HL-60 (cell line): ENCODE measurements around the gene TYW3.

Experiments
- DNase-seq, 2 experiments: peaks; one replicate each; pipeline ENCODE4 v3.0.0-alpha.2; 2010 to 2020; ENCODE audit warnings: low read depth in 1 of 2, low spot score in 1 of 2
- H3K27ac ChIP-seq: fragments of 250-450 bp; sonication (Bioruptor Pico); replicated peaks from 2 replicates; pipeline ENCODE4 v1.5.1; 2020; ENCODE audit warnings: mild to moderate bottlenecking, moderate library complexity
- H3K27me3 ChIP-seq: fragments of 250-450 bp; sonication (Bioruptor Pico); 2 replicates; pipeline ENCODE4 v1.5.1; 2021; ENCODE audit warnings: mild to moderate bottlenecking, moderate library complexity; ENCODE audit not compliant: insufficient read depth, poor library complexity, severe bottlenecking
- H3K4me3 ChIP-seq: replicated peaks from 2 replicates; pipeline ENCODE4 v1.5.1; 2011; ENCODE audit warnings: mild to moderate bottlenecking, control low read depth, low read length; ENCODE audit not compliant: insufficient read depth
- GABPA ChIP-seq: IDR thresholded peaks from 2 replicates; pipeline ENCODE4 v1.6.1; 2012; ENCODE audit warnings: low read depth
- POLR2AphosphoS5 ChIP-seq: IDR thresholded peaks from 2 replicates; pipeline ENCODE4 v1.6.1; 2012; ENCODE audit warnings: low read depth
- SPI1 ChIP-seq: IDR thresholded peaks from 2 replicates; pipeline ENCODE4 v1.6.1; 2012; ENCODE audit warnings: low read depth, mild to moderate bottlenecking, borderline replicate concordance
- TF ChIP-seq, protein P1 (sequence below): IDR thresholded peaks from one replicate; pipeline ENCODE4 v1.5.1; 2011; ENCODE audit warnings: low read length, control low read depth, inconsistent platforms; ENCODE audit not compliant: insufficient read depth
- TF ChIP-seq, protein P2 (sequence below): IDR thresholded peaks from 2 replicates; pipeline ENCODE4 v1.6.1; 2012; ENCODE audit warnings: low read depth; ENCODE audit not compliant: insufficient replicate concordance

TYW3 gene

DNA sequence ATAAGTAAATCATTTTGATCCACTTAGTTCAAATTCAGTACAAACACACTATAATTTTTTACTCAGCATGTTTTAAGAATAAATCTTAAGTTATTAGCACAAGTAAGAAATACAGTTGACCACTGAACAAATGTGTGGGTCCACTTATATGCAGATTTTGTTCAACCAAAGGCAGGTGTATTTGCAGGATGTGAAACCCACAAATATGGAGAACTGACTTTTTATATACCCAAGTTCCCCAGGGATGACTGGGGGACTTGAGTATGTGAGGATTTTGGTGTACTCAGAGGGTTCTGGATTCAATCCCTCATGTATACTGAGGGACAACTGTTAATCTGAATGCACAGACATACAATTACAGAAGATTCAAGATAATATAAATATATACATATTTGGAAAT, 33.6 kb upstream of the TYW3 start:
- Histone ChIP-seq H3K4me3 (no peak overlapping the region), H3K27me3 (no peaks in the 10 kb centered on the region), H3K27ac (no peak overlapping the region)
- TF ChIP-seq POLR2AphosphoS5 (no peak), SPI1 (no peak), GABPA (no peak)
- TF ChIP-seq, protein P1, sequence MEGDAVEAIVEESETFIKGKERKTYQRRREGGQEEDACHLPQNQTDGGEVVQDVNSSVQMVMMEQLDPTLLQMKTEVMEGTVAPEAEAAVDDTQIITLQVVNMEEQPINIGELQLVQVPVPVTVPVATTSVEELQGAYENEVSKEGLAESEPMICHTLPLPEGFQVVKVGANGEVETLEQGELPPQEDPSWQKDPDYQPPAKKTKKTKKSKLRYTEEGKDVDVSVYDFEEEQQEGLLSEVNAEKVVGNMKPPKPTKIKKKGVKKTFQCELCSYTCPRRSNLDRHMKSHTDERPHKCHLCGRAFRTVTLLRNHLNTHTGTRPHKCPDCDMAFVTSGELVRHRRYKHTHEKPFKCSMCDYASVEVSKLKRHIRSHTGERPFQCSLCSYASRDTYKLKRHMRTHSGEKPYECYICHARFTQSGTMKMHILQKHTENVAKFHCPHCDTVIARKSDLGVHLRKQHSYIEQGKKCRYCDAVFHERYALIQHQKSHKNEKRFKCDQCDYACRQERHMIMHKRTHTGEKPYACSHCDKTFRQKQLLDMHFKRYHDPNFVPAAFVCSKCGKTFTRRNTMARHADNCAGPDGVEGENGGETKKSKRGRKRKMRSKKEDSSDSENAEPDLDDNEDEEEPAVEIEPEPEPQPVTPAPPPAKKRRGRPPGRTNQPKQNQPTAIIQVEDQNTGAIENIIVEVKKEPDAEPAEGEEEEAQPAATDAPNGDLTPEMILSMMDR, result no peak
- DNase-seq, result no peak

GRCh38 chr1:74703386-74704182, 29.4 kb upstream of the TYW3 start:
- Histone ChIP-seq H3K27me3 (no peaks in the 10 kb centered on the region), H3K27ac (no peak overlapping the region), H3K4me3 (no peak overlapping the region)
- no peak for DNase-seq
- TF ChIP-seq, protein P2, sequence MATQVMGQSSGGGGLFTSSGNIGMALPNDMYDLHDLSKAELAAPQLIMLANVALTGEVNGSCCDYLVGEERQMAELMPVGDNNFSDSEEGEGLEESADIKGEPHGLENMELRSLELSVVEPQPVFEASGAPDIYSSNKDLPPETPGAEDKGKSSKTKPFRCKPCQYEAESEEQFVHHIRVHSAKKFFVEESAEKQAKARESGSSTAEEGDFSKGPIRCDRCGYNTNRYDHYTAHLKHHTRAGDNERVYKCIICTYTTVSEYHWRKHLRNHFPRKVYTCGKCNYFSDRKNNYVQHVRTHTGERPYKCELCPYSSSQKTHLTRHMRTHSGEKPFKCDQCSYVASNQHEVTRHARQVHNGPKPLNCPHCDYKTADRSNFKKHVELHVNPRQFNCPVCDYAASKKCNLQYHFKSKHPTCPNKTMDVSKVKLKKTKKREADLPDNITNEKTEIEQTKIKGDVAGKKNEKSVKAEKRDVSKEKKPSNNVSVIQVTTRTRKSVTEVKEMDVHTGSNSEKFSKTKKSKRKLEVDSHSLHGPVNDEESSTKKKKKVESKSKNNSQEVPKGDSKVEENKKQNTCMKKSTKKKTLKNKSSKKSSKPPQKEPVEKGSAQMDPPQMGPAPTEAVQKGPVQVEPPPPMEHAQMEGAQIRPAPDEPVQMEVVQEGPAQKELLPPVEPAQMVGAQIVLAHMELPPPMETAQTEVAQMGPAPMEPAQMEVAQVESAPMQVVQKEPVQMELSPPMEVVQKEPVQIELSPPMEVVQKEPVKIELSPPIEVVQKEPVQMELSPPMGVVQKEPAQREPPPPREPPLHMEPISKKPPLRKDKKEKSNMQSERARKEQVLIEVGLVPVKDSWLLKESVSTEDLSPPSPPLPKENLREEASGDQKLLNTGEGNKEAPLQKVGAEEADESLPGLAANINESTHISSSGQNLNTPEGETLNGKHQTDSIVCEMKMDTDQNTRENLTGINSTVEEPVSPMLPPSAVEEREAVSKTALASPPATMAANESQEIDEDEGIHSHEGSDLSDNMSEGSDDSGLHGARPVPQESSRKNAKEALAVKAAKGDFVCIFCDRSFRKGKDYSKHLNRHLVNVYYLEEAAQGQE, result no peak
- no peak for TF ChIP-seq POLR2AphosphoS5
- TF ChIP-seq GABPA, result no peak
- TF ChIP-seq, protein P1, result no peak

DNA sequence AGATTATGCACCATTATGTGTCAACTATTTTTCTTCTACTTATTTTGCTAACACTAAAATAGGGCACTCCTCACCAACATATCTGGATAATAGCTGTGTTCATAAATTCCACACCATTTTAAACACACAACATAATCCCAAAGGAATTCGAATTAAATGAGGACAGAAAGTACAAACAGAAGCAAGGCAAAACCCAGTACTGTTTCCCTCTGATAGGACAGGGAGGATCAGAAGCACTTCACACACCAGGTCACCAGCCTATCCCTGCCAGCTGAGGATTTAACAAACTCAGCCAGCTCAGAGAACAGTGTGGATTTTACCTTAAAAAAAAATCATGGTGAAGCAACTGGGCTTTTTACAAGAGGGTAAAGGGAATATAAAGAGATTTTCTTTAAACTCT, 20.1 kb upstream of the TYW3 start:
- no peak for DNase-seq
- Histone ChIP-seq H3K27me3 (no peaks in the 10 kb centered on the region), H3K27ac (no peak overlapping the region), H3K4me3 (no peak overlapping the region)
- TF ChIP-seq, protein P1, result no peak
- TF ChIP-seq, protein P2, result no peak
- TF ChIP-seq SPI1, result no peak
- no peak for TF ChIP-seq GABPA
- TF ChIP-seq POLR2AphosphoS5, result no peak

- no peak for DNase-seq
- H3K27me3 ChIP-seq, result no peaks in the 10 kb centered on the region
- no peak overlapping the region for H3K4me3 ChIP-seq
- TF ChIP-seq, protein P2, result no peak
- TF ChIP-seq, protein P1, result no peak
- no peak for TF ChIP-seq POLR2AphosphoS5
- no peak for TF ChIP-seq SPI1
- TF ChIP-seq GABPA, result no peak
- H3K27ac ChIP-seq, result no peak overlapping the region
Observed at GRCh38 chr1:74713849-74714248, 19.1 kb upstream of the TYW3 start.
